GM10248 (cell line): ENCODE measurements around the gene SNX9.

Source experiments
- CTCF ChIA-PET: fragments of 300-600 bp; sonication (Branson Sonifier 250); formaldehyde crosslinking; extraction: SDS; loops from one replicate; lab custom pipeline; 2021; ENCODE audit warnings: antibody characterized with exemption; lab: Yijun Ruan, JAX
- POLR2A ChIA-PET: fragments of 350-650 bp; sonication (Branson Sonifier 250); formaldehyde crosslinking; extraction: SDS; loops from one replicate; lab custom pipeline; 2020; ENCODE audit warnings: antibody characterized with exemption; lab: Yijun Ruan, JAX
- DNase-seq: peaks from one replicate; pipeline ENCODE4 v3.0.0; 2012; ENCODE audit errors: extremely low spot score
- CTCF ChIP-seq: IDR thresholded peaks from 2 replicates; pipeline ENCODE4 v1.5.1; 2012; ENCODE audit warnings: mild to moderate bottlenecking, low read depth; ENCODE audit errors: extremely low read depth, missing control alignments, control extremely low read depth

SNX9 gene

GRCh38 chr6:157880534-157880933 is 57.5 kb downstream of the SNX9 start:
- no peak for TF ChIP-seq CTCF
- no peak for DNase-seq
- POLR2A ChIA-PET: no interaction called here
- CTCF ChIA-PET: interaction anchor here (1.0 to 3.6 kb wide), 4 partner anchors 11 to 123 kb away, joined by 3 to 19 read pairs (median 6); no protein-coding TSS in a partner anchor

GRCh38 chr6:157881342-157881741 is 58.3 kb downstream of the SNX9 start:
- no peak for TF ChIP-seq CTCF
- DNase-seq: no peak
- ChIA-PET CTCF (interaction anchor here (1.0 to 2.4 kb wide), 2 partner anchors 14 to 35 kb away, joined by 3 to 8 read pairs; no protein-coding TSS in a partner anchor), POLR2A (no interaction called here)

GRCh38 chr6:157884756-157885155 is 61.7 kb downstream of the SNX9 start:
- ChIA-PET POLR2A (no interaction called here), CTCF (interaction anchor here (1.4 to 5.8 kb wide), 2 partner anchors 11 to 77 kb away, joined by 4 to 37 read pairs; no protein-coding TSS in a partner anchor)
- DNase-seq: no peak
- no peak for TF ChIP-seq CTCF

GRCh38 chr6:157885211-157885788 is 62.3 kb downstream of the SNX9 start:
- TF ChIP-seq CTCF: no peak
- ChIA-PET POLR2A (no interaction called here), CTCF (interaction anchor here (1.3 to 5.8 kb wide), 3 partner anchors 8 to 77 kb away, joined by 4 to 37 read pairs (median 5); no protein-coding TSS in a partner anchor)
- DNase-seq: no peak

- CTCF ChIA-PET: interaction anchor here (1.3 to 5.8 kb wide), 4 partner anchors 9 to 78 kb away, joined by 4 to 37 read pairs (median 6); no protein-coding TSS in a partner anchor
- DNase-seq: no peak
- POLR2A ChIA-PET: no interaction called here
- no peak for TF ChIP-seq CTCF
Measured at GRCh38 chr6:157885876-157886275, 62.8 kb downstream of the SNX9 start.

- DNase-seq: no peak
- POLR2A ChIA-PET: no interaction called here
- no peak for TF ChIP-seq CTCF
- CTCF ChIA-PET: interaction anchor here (1.9 to 5.8 kb wide), 2 partner anchors 14 to 21 kb away, joined by 7 to 37 read pairs; no protein-coding TSS in a partner anchor
Measured at GRCh38 chr6:157887892-157888291, 64.8 kb downstream of the SNX9 start.
